GM12872 (cell line): ENCODE results near the gene GALC.

ENCODE experiments used
- TF ChIP-seq, protein P1 (sequence below): IDR thresholded peaks from 3 replicates; pipeline ENCODE4 v1.5.1; 2011; ENCODE audit warnings: low read depth, mild to moderate bottlenecking, low read length, moderate library complexity; ENCODE audit not compliant: insufficient read depth

Gene GALC

DNA sequence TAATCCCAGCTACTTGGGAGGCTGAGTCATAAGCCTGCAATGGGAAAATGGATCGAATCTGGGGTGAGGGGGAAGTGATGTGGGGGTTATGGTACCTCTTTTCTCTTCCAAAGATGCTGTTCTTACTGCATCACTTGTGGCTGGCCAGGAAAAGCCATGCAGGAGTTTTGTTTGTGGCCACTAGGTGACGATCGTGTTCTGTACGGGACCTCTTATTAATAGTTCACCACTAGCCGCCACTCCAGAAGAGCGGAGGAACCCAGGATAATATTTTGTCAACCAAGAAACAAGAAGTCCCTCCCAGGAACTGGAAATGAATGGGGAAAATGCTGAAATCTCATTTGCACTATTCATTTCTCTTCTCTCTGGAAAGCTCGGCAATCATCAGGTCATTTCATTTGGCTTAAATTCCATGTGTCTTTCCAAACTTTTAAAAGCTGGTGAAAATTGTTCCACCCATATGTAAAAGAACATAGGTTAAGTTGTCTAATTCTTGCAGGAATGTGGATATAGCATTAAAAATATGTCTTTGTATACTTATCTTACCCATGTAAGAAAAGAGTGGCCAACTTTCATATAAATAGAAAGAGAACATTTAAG, 20.9 kb upstream of the GALC start:
- TF ChIP-seq, protein P1, sequence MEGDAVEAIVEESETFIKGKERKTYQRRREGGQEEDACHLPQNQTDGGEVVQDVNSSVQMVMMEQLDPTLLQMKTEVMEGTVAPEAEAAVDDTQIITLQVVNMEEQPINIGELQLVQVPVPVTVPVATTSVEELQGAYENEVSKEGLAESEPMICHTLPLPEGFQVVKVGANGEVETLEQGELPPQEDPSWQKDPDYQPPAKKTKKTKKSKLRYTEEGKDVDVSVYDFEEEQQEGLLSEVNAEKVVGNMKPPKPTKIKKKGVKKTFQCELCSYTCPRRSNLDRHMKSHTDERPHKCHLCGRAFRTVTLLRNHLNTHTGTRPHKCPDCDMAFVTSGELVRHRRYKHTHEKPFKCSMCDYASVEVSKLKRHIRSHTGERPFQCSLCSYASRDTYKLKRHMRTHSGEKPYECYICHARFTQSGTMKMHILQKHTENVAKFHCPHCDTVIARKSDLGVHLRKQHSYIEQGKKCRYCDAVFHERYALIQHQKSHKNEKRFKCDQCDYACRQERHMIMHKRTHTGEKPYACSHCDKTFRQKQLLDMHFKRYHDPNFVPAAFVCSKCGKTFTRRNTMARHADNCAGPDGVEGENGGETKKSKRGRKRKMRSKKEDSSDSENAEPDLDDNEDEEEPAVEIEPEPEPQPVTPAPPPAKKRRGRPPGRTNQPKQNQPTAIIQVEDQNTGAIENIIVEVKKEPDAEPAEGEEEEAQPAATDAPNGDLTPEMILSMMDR: peak; percentile 91

DNA sequence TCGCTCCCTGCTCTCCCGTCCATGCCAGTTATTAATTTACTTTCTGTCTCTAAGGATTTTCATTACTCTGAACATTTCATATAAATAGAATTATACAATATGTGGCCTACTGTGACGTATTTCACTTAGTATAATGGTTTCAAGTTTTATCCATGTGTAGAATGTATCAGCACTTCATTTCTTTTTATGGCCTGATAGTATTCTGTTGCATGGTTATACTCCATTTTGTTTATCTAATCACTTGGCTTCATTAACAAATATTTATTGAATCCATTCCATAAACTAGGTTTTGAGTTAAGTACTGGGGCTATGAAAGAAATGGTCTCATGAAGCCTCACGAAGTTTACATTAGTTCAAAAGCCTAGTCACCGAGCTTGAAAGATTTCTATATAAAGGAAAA, 19.5 kb upstream of the GALC start:
- TF ChIP-seq, protein P1: no peak

DNA sequence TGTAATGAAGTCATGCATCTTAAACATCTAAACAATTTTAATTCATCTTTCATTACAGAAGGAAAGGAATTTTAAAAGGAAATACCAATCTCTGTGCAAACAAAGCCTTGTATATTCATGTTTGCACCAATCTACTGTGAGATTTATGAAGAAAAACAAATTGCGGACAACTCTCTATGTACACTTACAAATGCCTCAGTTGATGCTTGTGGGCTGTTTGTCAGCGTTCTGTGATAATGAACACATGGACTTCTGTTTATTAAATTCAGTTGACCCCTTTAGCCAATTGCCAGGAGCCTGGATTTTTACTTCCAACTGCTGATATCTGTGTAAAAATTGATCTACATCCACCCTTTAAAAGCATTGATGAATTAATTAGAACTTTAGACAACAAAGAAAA, 17.3 kb upstream of the GALC start:
- TF ChIP-seq, protein P1: no peak

DNA sequence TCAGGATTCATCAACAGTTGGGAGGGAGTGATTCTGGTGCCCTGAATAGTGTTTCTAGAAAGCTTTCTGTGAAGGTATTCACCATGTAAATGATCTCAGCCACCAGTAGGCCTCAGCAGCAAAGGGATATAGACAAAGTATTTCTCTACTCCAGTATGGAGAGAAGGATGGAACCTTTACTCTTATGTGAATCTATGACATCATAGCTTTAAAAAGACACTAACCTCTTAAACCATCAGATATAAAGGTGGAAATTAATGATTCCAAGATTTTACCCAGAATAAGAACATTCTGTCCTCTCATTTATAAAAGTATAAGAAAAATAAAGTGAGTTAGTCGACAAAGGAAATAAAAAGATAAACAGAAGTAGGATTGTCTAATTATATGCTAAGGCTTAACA, 16.5 kb upstream of the GALC start:
- TF ChIP-seq, protein P1: no peak

DNA sequence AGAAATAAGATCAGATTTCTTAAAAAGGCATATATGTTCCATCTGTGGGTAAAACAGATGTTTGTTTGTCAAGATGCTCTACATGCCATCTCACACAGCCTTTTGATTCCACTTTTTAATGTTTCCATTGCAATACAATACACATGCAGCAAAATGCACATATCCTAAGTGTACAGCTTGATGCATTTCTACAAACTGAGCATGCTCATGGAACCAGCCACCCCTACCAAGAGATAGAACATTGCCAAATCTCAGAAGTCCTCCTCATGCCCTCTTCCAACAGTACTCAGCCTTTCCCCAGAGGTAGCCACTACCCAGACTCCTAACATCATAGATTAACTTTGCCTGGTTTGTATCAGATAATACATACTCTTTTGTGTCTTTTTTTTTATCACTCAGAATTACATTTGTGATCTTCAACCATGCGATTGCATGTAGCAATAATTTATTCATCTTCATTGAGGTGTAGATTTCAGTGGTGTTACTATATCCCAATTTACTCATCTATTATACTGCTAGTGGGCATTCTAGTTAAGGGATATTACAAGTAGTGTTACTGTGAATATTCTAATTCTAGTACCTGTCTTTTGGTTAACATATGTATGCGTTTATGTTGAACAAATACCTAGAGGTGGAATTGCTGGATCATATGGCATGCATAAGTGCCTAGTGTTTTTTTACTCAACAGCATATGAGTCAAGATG, 15.2 kb upstream of the GALC start:
- TF ChIP-seq, protein P1: no peak

DNA sequence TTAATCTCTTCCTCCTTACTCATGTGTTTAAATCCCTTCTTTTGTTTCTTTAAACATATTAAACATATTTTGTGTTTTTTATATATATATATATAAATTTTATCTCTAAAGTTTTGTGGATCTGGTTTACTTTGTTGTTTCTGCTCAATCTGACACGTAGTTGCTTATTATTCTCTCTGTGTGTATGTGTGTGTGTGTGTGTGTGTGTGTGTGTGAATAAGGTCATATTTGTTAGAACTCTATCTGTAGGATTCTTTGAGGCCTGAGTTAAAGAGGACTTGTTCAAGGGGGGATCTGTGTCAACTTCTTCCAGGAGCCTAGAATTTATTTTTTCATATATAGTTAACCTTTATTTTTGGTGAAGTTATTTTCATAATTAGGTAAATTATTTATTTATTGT, 14.6 kb upstream of the GALC start:
- TF ChIP-seq, protein P1: no peak

DNA sequence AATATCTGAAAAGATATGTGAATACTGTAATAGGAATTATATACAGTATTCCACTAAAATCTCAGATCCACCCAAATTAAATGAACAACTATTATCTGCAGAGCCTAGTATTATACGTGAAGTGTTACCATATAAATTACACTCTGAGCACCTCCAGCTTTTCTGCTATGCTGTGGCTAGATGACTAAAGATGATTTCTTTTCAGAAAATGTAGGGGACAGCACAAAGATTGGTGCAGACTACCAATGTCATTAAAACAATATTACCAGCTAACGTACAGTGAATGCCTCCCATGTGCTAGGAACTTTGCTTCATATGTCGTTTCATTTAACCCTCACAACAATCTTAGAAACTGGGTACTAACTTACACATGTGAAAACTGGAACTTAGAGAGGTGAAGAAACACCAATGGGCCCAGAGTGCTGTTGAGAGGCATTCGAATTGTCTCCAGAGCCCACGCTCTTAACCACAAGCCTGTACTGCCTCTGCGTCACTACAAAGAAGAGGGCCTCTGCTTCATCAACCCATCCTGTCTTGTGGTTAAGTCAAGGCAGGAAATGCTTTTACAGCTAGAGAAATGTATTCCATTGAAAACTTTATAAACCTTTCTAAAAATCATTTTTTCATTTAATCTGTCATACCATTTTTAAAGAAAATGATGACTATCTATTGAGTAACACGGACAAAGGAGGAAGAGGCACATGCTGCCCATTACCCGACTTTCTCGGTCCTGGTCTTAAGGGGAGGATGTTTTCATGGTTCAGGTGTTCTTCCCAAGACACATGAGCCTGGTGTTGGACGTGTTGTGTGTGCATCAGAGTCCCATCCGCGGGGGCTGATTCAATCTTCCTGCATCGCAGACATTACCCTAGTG, 13.2 kb upstream of the GALC start:
- TF ChIP-seq, protein P1: no peak
